Kidney (tissue), 14 donors: ENCODE measurements around the gene FHOD3. TPM values are rescaled to one million over a fixed set of nuclear protein-coding genes. Genes with fewer than 3 reads are reported as not detected.

ENCODE experiments used
- DNase-seq, 5 donors: peaks; one replicate each; pipeline ENCODE4 v3.0.0-alpha.2; 2013 to 2020
- FAIRE-seq: peaks from 2 replicates; lab custom pipeline; 2012; peaks lifted over from hg19 to GRCh38; lab: Jason Lieb, UNC
- H3K27ac ChIP-seq, 2 donors: one replicate each; pipeline ENCODE4 v1.7.0; 2013; ENCODE audit warnings: low read depth in 2 of 2, low read length in 2 of 2, inconsistent platforms in 1 of 2
- H3K27me3 ChIP-seq: one replicate; pipeline ENCODE4 v1.7.1; 2013; ENCODE audit warnings: low read length, inconsistent platforms; ENCODE audit not compliant: control insufficient read depth, insufficient read depth
- H3K36me3 ChIP-seq, 3 donors: one replicate each; pipeline versions ENCODE4 v1.7.0 to v1.7.1; 2013; ENCODE audit warnings: low read length in 3 of 3, control low read depth in 1 of 3, inconsistent platforms in 1 of 3; ENCODE audit not compliant: insufficient read depth in 3 of 3, control insufficient read depth in 2 of 3
- H3K4me1 ChIP-seq, 3 donors: one replicate each; pipeline versions ENCODE4 v1.7.0 to v1.7.1; 2013; ENCODE audit warnings: low read length in 3 of 3, inconsistent platforms in 1 of 3, low read depth in 1 of 3; ENCODE audit not compliant: control insufficient read depth in 2 of 3, insufficient read depth in 2 of 3
- H3K4me3 ChIP-seq, 3 donors: one replicate each; pipeline versions ENCODE4 v1.7.0 to v1.8.1; 2013; ENCODE audit warnings: low read length in 3 of 3, control low read depth in 1 of 3, inconsistent platforms in 1 of 3
- H3K9ac ChIP-seq, 3 donors: one replicate each; pipeline versions ENCODE4 v1.7.0 to v1.7.1; 2013; ENCODE audit warnings: low read length in 3 of 3, control low read depth in 1 of 3, inconsistent platforms in 1 of 3
- H3K9me3 ChIP-seq, 3 donors: one replicate each; pipeline versions ENCODE4 v1.7.0 to v1.7.1; 2013; ENCODE audit warnings: low read length in 3 of 3, control low read depth in 1 of 3, inconsistent platforms in 1 of 3; ENCODE audit not compliant: control insufficient read depth in 2 of 3, insufficient read depth in 1 of 3
- intact Hi-C: fragments of 100-400 bp; cut with DNase I; formaldehyde crosslinking; loops from one replicate; pipeline ENCODE4 v1.11.1; 2022
- polyA plus RNA-seq: library from polyadenylated mRNA; stranded (reverse); fragments of 350-450 nt; fragmentation: Illumina TruSeq; extraction: RNeasy Lipid Tissue Mini Kit (QIAGEN cat#74804); gene quantifications from one replicate; pipeline ENCODE4 v1.2.3, GENCODE V29; 2014; ENCODE audit warnings: low read depth, low replicate concordance; ENCODE audit not compliant: insufficient read depth
- total RNA-seq: library from RNA; stranded (reverse); fragmentation: NEBNext Ultra II Directional; extraction: Animal tissue kit (Norgen Biotek cat#: 25700); gene quantifications from one replicate; pipeline ENCODE4 v1.2.1, GENCODE V29; 2021
- TF ChIP-seq, protein P1 (sequence below): IDR thresholded peaks from 3 replicates; pipeline ENCODE4 v1.5.1; 2012; ENCODE audit warnings: mild to moderate bottlenecking, moderate library complexity, borderline replicate concordance; ENCODE audit not compliant: insufficient read depth; ENCODE audit errors: extremely low read depth
- donor health status: control.
- donor health status: control.
- donor health status: control.
- donor health status: control.
- donor health status: control.
- donor health status: DM: yes; HTN: yes; CAD: no.
- donor health status: Normal renal cell carcinoma (clear cell type).

FHOD3 gene
- total and polyA plus RNA-seq, 2 donors from 2014 or later = 21.5 to 28.0 TPM

GRCh38 chr18:36308711-36309435 lies 11.4 kb downstream of the FHOD3 start:
- Histone ChIP-seq H3K27me3 (no peaks in the 10 kb centered on the region), H3K4me3 (peak overlapping the region in 1 of 3 donors; percentile 14), H3K9me3 (no peaks in the 10 kb centered on the region), H3K9ac (peak overlapping the region in 1 of 3 donors; percentile 31), H3K27ac (peak overlapping the region; percentile 63 to 64), H3K36me3 (no peaks in the 10 kb centered on the region), H3K4me1 (peaks cover 0 to 33% (median 27%) of the 10 kb centered on the region in 3 donors)
- TF ChIP-seq, protein P1, sequence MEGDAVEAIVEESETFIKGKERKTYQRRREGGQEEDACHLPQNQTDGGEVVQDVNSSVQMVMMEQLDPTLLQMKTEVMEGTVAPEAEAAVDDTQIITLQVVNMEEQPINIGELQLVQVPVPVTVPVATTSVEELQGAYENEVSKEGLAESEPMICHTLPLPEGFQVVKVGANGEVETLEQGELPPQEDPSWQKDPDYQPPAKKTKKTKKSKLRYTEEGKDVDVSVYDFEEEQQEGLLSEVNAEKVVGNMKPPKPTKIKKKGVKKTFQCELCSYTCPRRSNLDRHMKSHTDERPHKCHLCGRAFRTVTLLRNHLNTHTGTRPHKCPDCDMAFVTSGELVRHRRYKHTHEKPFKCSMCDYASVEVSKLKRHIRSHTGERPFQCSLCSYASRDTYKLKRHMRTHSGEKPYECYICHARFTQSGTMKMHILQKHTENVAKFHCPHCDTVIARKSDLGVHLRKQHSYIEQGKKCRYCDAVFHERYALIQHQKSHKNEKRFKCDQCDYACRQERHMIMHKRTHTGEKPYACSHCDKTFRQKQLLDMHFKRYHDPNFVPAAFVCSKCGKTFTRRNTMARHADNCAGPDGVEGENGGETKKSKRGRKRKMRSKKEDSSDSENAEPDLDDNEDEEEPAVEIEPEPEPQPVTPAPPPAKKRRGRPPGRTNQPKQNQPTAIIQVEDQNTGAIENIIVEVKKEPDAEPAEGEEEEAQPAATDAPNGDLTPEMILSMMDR = no peak
- no peak for FAIRE-seq
- intact Hi-C loops = no loop called here
- peak in 3 of 5 donors; percentile 22 to 42 (median 33) for DNase-seq

GRCh38 chr18:36309436-36310391 lies 12.2 kb downstream of the FHOD3 start:
- H3K9me3 ChIP-seq = no peaks in the 10 kb centered on the region
- peak overlapping the region in 1 of 3 donors; percentile 14 for H3K4me3 ChIP-seq
- no peaks in the 10 kb centered on the region for H3K36me3 ChIP-seq
- peak overlapping the region; percentile 63 to 64 for H3K27ac ChIP-seq
- FAIRE-seq = no peak
- intact Hi-C loops = no loop called here
- peak overlapping the region in 1 of 3 donors; percentile 31 for H3K9ac ChIP-seq
- TF ChIP-seq, protein P1 = no peak
- H3K27me3 ChIP-seq = no peaks in the 10 kb centered on the region
- H3K4me1 ChIP-seq = peaks cover 0 to 34% (median 34%) of the 10 kb centered on the region in 3 donors
- peak; percentile 33 to 89 (median 48) for DNase-seq

- DNase-seq = no peak
These were observed 13.6 kb downstream of the FHOD3 start for GRCh38 chr18:36311026-36311570.

More at GRCh38 chr18:36311026-36311570, 13.6 kb downstream of the FHOD3 start:
- TF ChIP-seq, protein P1 = no peak
- H3K27ac ChIP-seq = no peak overlapping the region
- no peak overlapping the region for H3K4me3 ChIP-seq
- no peaks in the 10 kb centered on the region for H3K9me3 ChIP-seq
- peaks cover 0 to 44% (median 41%) of the 10 kb centered on the region in 3 donors for H3K4me1 ChIP-seq
- FAIRE-seq = no peak
- H3K9ac ChIP-seq = no peak overlapping the region
- intact Hi-C loops = no loop called here
- H3K36me3 ChIP-seq = no peaks in the 10 kb centered on the region
- H3K27me3 ChIP-seq = no peaks in the 10 kb centered on the region
